GM23338 (cell line): ENCODE measurements around the gene KIF1A. TPM values are rescaled to one million over a fixed set of nuclear protein-coding genes. Genes with fewer than 3 reads are reported as not detected.

ENCODE experiments used
- ATAC-seq: fragments of 200-7000 bp; cut with Tn5 transposase; 3 replicates; pipeline ENCODE4 v1.9.1; 2020
- DNase-seq: peaks from one replicate; pipeline ENCODE4 v3.0.0-alpha.2; 2015; ENCODE audit warnings: low spot score
- H2AFZ ChIP-seq: fragments of 200-600 bp; sonication (generic); 2 replicates; pipeline ENCODE4 v1.8.0; 2016; ENCODE audit warnings: antibody characterized with exemption, mild to moderate bottlenecking, moderate library complexity
- H3F3A ChIP-seq: fragments of 200-600 bp; sonication (generic); replicated peaks from 2 replicates; pipeline ENCODE4 v1.8.0; 2017; ENCODE audit warnings: antibody characterized with exemption, mixed run types, low read depth
- H3K27ac ChIP-seq: fragments of 200-600 bp; sonication (generic); 2 replicates; pipeline ENCODE4 v1.6.1; 2016; ENCODE audit warnings: low read depth
- H3K27me3 ChIP-seq: fragments of 200-600 bp; sonication (generic); 2 replicates; pipeline ENCODE4 v1.8.0; 2016; ENCODE audit warnings: mild to moderate bottlenecking, mixed run types, moderate library complexity; ENCODE audit not compliant: insufficient read depth
- H3K36me3 ChIP-seq: fragments of 200-600 bp; sonication (generic); 2 replicates; pipeline ENCODE4 v1.8.0; 2016; ENCODE audit warnings: mild to moderate bottlenecking; ENCODE audit not compliant: insufficient read depth
- H3K4me1 ChIP-seq: fragments of 200-600 bp; sonication (generic); 2 replicates; pipeline ENCODE4 v1.8.0; 2016; ENCODE audit warnings: mild to moderate bottlenecking, moderate library complexity; ENCODE audit not compliant: insufficient read depth
- H3K4me2 ChIP-seq: fragments of 200-600 bp; sonication (generic); 2 replicates; pipeline ENCODE4 v1.7.1; 2017; ENCODE audit warnings: mixed run types
- H3K4me3 ChIP-seq: fragments of 200-600 bp; sonication (generic); 2 replicates; pipeline ENCODE4 v1.6.1; 2016; ENCODE audit warnings: mixed run types
- H3K79me2 ChIP-seq: fragments of 200-600 bp; sonication (generic); replicated peaks from 2 replicates; pipeline ENCODE4 v1.8.0; 2017; ENCODE audit warnings: mild to moderate bottlenecking; ENCODE audit not compliant: insufficient read depth
- H3K9me2 ChIP-seq: fragments of 200-600 bp; sonication (generic); 2 replicates; pipeline ENCODE4 v1.8.0; 2017; ENCODE audit not compliant: insufficient read depth
- H4K20me1 ChIP-seq: fragments of 200-600 bp; sonication (generic); replicated peaks from 2 replicates; pipeline ENCODE4 v1.8.0; 2017; ENCODE audit warnings: mild to moderate bottlenecking; ENCODE audit not compliant: insufficient read depth
- H3K27ac Mint-ChIP-seq: 2 replicates; pipeline ENCODE4 v1.8.0; 2020; ENCODE audit warnings: inconsistent platforms, mild to moderate bottlenecking, moderate library complexity, mixed read lengths
- H3K27me3 Mint-ChIP-seq: 3 replicates; pipeline ENCODE4 v1.8.0; 2022; ENCODE audit warnings: low read depth, mild to moderate bottlenecking, moderate library complexity, mixed read lengths, inconsistent platforms; ENCODE audit not compliant: insufficient read depth, poor library complexity
- H3K36me3 Mint-ChIP-seq: 3 replicates; pipeline ENCODE4 v1.8.0; 2021; ENCODE audit warnings: low read depth, mild to moderate bottlenecking, inconsistent platforms, moderate library complexity, mixed read lengths
- H3K4me1 Mint-ChIP-seq: 3 replicates; pipeline ENCODE4 v1.8.0; 2020; ENCODE audit warnings: mild to moderate bottlenecking, inconsistent platforms, mixed read lengths
- H3K4me3 Mint-ChIP-seq: 3 replicates; pipeline ENCODE4 v1.8.0; 2021; ENCODE audit warnings: moderate library complexity, mild to moderate bottlenecking, inconsistent platforms, mixed read lengths
- H3K9me3 Mint-ChIP-seq: 3 replicates; pipeline ENCODE4 v1.8.0; 2020; ENCODE audit warnings: moderate library complexity, mild to moderate bottlenecking, inconsistent platforms, mixed read lengths
- CREB1 ChIP-seq: fragments of 250-450 bp; sonication (Bioruptor Pico); IDR thresholded peaks from 2 replicates; pipeline ENCODE4 v1.5.0; 2020; ENCODE audit warnings: low read depth, mild to moderate bottlenecking, moderate library complexity
- EZH2phosphoT487 ChIP-seq: fragments of 200-600 bp; sonication (generic); IDR thresholded peaks from one replicate; pipeline ENCODE4 v1.8.1; 2018; ENCODE audit warnings: antibody characterized with exemption; ENCODE audit not compliant: unreplicated experiment
- JUNB ChIP-seq: IDR thresholded peaks from one replicate; pipeline ENCODE4 v1.6.1; 2016; ENCODE audit warnings: antibody characterized with exemption; ENCODE audit not compliant: unreplicated experiment
- STAT1 ChIP-seq: IDR thresholded peaks from one replicate; pipeline ENCODE4 v1.6.1; 2016; ENCODE audit warnings: antibody characterized with exemption; ENCODE audit not compliant: unreplicated experiment
- ZNF331 ChIP-seq: fragments of 250-450 bp; sonication (Bioruptor Pico); IDR thresholded peaks from 2 replicates; pipeline ENCODE4 v1.5.0; 2020; ENCODE audit warnings: low read depth, mild to moderate bottlenecking, moderate library complexity
- polyA plus RNA-seq: library from polyadenylated mRNA; unstranded; fragments of >200 nt; fragmentation: Nextera tagmentation; extraction: Ambion mirVana; gene quantifications from 2 replicates; pipeline ENCODE4 v1.2.1, GENCODE V29; 2016
- total RNA-seq: library from RNA; depleted of rRNA; stranded (reverse); fragments of >200 nt; shearing (Covaris generic); gene quantifications from 2 replicates; pipeline ENCODE4 v1.2.3, GENCODE V29; 2014
- TF ChIP-seq, protein P1 (sequence below): fragments of 250-450 bp; sonication (Bioruptor Pico); IDR thresholded peaks from 2 replicates; pipeline ENCODE4 v1.5.0; 2020; ENCODE audit warnings: mild to moderate bottlenecking, moderate library complexity
- TF ChIP-seq, protein P2 (sequence below), 2 experiments: fragments of 200-600 bp in 1 of 2; sonication (generic) in 1 of 2; conservative IDR thresholded peaks; 2 replicates each; pipeline versions ENCODE4 v1.5.1 to v1.6.1; 2016 to 2017; ENCODE audit warnings: antibody characterized with exemption in 2 of 2, low read depth in 2 of 2, mild to moderate bottlenecking in 2 of 2, moderate library complexity in 1 of 2

KIF1A gene
- total and polyA plus RNA-seq, 2 experiments from 2014 or later = 169 to 214 TPM

DNA sequence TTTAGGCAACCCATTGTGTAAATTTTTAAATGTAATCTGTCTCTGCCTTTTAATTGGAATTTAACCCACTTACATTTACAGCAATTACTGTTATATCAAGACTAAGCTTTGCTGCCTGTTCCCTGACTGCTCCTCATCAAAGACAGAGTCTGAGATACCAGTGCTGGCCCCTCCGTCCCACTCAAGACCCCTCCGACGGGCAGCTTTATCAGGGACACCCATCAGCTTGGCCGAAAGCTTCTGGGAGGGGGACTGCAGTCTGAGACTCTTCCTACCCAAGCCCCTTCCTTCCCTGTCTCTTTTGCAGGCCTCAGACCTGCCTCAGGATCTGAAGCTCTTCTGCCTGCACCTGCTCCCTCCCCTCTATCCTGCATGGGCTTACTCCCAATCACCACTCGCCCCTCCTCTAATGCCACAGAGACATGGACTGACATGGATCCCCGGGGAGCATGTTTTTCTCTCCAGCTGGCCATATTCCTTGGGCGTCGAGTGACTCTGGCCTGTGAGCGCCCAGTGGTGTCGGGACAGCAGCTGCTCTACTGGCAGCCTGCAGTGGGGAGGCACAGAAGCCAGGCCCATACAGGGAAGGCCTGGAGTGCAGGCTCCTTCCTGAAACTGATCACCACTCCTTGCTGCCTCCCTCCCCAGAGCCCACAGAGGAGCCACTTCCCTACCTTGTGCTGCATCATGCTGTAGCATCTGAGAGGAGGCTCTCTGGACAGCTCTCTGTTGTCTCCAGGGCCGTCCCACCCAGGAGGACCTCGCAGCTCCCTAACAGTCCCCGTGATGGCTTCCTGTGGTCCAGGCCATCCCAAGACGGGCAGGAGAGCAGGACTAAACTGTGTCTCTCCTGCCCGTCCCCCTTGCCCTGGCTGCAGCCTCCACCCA is 3.7 kb upstream of the KIF1A start:
- DNase-seq (no peak), ATAC-seq (no peak)
- H3K27me3 Mint-ChIP-seq = peaks cover 8% of the 10 kb centered on the region
- H3K4me3 Mint-ChIP-seq = no peak overlapping the region; the same call in 2 of the 3 replicates
- no peak for TF ChIP-seq JUNB
- TF ChIP-seq CREB1 (CRISPR knock-in tag) = no peak
- no peak for TF ChIP-seq EZH2phosphoT487
- Histone ChIP-seq H3K36me3 (no peaks in the 10 kb centered on the region), H3K9me2 (no peaks in the 10 kb centered on the region), H4K20me1 (no peaks in the 10 kb centered on the region), H3K79me2 (peaks cover 4% of the 10 kb centered on the region), H3K4me3 (no peak overlapping the region), H3K27me3 (peaks cover 37% of the 10 kb centered on the region), H2AFZ (no peak overlapping the region), H3K4me2 (no peak overlapping the region), H3K4me1 (peaks cover 10% of the 10 kb centered on the region; the same call in 1 of the 2 replicates), H3K27ac (no peak overlapping the region), H3F3A (0 out of 2 replicates have a peak, but pooled peaks cover 3% of the 10 kb centered on the region)
- peaks cover 5% of the 10 kb centered on the region; the same call in 2 of the 3 replicates for H3K36me3 Mint-ChIP-seq
- no peak overlapping the region for H3K27ac Mint-ChIP-seq
- peaks cover 15% of the 10 kb centered on the region for H3K4me1 Mint-ChIP-seq
- H3K9me3 Mint-ChIP-seq = peaks cover 6% of the 10 kb centered on the region; the same call in 2 of the 3 replicates

DNA sequence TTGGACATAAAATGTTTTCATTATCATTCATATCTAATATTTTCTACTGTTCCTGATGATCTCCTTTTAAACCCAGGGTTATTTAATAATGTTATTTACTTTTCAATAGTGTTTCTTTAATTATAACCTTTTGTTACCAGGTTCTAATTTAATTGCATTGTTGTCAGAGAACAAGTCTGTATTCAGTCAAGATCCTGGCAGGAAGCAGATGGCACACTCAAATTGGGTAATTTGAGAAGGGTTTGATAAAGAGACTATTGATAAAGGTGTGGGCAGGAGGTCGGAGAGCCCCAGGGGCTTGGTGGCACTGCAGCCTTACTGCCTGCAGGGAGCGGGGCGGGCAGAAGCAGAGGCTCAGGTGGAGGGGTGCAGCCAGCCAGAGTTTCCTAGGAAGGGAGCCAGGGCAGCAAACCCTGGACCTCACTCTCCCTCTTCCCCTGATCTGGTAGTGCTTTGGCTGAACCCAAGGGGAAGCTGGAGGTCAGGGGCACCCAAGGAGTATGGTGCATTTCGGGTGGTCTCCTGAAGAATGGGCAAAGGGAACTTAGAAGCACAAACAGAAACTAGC is 2.3 kb upstream of the KIF1A start:
- Mint-ChIP-seq H3K4me1 (peaks cover 22% of the 10 kb centered on the region), H3K4me3 (peak overlapping the region; percentile 53; the same call in 2 of the 3 replicates), H3K27ac (no peak overlapping the region), H3K36me3 (peaks cover 9% of the 10 kb centered on the region), H3K9me3 (peaks cover 6% of the 10 kb centered on the region; the same call in 2 of the 3 replicates), H3K27me3 (peaks cover 13% of the 10 kb centered on the region)
- Histone ChIP-seq H3K27ac (no peak overlapping the region), H2AFZ (no peak overlapping the region), H3K4me3 (no peak overlapping the region), H3F3A (0 out of 2 replicates have a peak, but pooled peaks cover 3% of the 10 kb centered on the region), H3K27me3 (peaks cover 33% of the 10 kb centered on the region), H3K4me2 (no peak overlapping the region), H3K79me2 (peaks cover 18% of the 10 kb centered on the region), H3K4me1 (peaks cover 14% of the 10 kb centered on the region; the same call in 1 of the 2 replicates), H4K20me1 (0 out of 2 replicates have a peak, but pooled peaks cover 5% of the 10 kb centered on the region), H3K9me2 (no peaks in the 10 kb centered on the region), H3K36me3 (no peaks in the 10 kb centered on the region)
- ATAC-seq (no peak), DNase-seq (no peak)
- TF ChIP-seq CREB1 (CRISPR knock-in tag) (no peak), STAT1 (no peak), ZNF331 (CRISPR knock-in tag) (no peak)
- TF ChIP-seq, protein P1, sequence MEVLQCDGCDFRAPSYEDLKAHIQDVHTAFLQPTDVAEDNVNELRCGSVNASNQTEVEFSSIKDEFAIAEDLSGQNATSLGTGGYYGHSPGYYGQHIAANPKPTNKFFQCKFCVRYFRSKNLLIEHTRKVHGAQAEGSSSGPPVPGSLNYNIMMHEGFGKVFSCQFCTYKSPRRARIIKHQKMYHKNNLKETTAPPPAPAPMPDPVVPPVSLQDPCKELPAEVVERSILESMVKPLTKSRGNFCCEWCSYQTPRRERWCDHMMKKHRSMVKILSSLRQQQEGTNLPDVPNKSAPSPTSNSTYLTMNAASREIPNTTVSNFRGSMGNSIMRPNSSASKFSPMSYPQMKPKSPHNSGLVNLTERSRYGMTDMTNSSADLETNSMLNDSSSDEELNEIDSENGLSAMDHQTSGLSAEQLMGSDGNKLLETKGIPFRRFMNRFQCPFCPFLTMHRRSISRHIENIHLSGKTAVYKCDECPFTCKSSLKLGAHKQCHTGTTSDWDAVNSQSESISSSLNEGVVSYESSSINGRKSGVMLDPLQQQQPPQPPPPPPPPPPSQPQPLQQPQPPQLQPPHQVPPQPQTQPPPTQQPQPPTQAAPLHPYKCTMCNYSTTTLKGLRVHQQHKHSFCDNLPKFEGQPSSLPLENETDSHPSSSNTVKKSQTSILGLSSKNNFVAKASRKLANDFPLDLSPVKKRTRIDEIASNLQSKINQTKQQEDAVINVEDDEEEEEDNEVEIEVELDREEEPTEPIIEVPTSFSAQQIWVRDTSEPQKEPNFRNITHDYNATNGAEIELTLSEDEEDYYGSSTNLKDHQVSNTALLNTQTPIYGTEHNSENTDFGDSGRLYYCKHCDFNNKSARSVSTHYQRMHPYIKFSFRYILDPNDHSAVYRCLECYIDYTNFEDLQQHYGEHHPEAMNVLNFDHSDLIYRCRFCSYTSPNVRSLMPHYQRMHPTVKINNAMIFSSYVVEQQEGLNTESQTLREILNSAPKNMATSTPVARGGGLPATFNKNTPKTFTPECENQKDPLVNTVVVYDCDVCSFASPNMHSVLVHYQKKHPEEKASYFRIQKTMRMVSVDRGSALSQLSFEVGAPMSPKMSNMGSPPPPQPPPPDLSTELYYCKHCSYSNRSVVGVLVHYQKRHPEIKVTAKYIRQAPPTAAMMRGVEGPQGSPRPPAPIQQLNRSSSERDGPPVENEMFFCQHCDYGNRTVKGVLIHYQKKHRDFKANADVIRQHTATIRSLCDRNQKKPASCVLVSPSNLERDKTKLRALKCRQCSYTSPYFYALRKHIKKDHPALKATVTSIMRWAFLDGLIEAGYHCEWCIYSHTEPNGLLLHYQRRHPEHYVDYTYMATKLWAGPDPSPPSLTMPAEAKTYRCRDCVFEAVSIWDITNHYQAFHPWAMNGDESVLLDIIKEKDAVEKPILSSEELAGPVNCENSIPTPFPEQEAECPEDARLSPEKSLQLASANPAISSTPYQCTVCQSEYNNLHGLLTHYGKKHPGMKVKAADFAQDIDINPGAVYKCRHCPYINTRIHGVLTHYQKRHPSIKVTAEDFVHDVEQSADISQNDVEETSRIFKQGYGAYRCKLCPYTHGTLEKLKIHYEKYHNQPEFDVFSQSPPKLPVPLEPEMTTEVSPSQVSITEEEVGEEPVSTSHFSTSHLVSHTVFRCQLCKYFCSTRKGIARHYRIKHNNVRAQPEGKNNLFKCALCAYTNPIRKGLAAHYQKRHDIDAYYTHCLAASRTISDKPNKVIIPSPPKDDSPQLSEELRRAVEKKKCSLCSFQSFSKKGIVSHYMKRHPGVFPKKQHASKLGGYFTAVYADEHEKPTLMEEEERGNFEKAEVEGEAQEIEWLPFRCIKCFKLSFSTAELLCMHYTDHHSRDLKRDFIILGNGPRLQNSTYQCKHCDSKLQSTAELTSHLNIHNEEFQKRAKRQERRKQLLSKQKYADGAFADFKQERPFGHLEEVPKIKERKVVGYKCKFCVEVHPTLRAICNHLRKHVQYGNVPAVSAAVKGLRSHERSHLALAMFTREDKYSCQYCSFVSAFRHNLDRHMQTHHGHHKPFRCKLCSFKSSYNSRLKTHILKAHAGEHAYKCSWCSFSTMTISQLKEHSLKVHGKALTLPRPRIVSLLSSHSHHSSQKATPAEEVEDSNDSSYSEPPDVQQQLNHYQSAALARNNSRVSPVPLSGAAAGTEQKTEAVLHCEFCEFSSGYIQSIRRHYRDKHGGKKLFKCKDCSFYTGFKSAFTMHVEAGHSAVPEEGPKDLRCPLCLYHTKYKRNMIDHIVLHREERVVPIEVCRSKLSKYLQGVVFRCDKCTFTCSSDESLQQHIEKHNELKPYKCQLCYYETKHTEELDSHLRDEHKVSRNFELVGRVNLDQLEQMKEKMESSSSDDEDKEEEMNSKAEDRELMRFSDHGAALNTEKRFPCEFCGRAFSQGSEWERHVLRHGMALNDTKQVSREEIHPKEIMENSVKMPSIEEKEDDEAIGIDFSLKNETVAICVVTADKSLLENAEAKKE (CRISPR knock-in tag) = no peak
- TF ChIP-seq, protein P2, sequence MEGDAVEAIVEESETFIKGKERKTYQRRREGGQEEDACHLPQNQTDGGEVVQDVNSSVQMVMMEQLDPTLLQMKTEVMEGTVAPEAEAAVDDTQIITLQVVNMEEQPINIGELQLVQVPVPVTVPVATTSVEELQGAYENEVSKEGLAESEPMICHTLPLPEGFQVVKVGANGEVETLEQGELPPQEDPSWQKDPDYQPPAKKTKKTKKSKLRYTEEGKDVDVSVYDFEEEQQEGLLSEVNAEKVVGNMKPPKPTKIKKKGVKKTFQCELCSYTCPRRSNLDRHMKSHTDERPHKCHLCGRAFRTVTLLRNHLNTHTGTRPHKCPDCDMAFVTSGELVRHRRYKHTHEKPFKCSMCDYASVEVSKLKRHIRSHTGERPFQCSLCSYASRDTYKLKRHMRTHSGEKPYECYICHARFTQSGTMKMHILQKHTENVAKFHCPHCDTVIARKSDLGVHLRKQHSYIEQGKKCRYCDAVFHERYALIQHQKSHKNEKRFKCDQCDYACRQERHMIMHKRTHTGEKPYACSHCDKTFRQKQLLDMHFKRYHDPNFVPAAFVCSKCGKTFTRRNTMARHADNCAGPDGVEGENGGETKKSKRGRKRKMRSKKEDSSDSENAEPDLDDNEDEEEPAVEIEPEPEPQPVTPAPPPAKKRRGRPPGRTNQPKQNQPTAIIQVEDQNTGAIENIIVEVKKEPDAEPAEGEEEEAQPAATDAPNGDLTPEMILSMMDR (conservative IDR thresholded peaks at IDR 0.05; ENCODE audit: low read depth in 2 of 2) = no peak; a peak in 1 of 4 replicates
